GM19099 (cell line): ENCODE results near the gene MVD.

Source experiments
- POLR2A ChIP-seq: IDR thresholded peaks from 3 replicates; pipeline ENCODE4 v1.6.1; 2011; ENCODE audit warnings: low read depth; ENCODE audit not compliant: insufficient read length; ENCODE audit errors: extremely low read depth

Gene MVD

GRCh38 chr16:88662843-88663606 lies at the start of gene MVD:
TSS of gene MVD (minus strand) at chr16:88663091. CDS start at chr16:88663080, 11 bp downstream.
- peak; percentile 88 for TF ChIP-seq POLR2A

GRCh38 chr16:88712362-88712979 lies 49.6 kb upstream of the MVD start:
- TF ChIP-seq POLR2A = no peak

- no peak for TF ChIP-seq POLR2A
These were observed 49.0 kb upstream of the MVD start for GRCh38 chr16:88711750-88712340.

GRCh38 chr16:88710556-88710955 lies 47.7 kb upstream of the MVD start:
- no peak for TF ChIP-seq POLR2A

- TF ChIP-seq POLR2A = no peak
These were observed 44.3 kb upstream of the MVD start for GRCh38 chr16:88706965-88707826.

- peak; percentile 71 for TF ChIP-seq POLR2A
These were observed 43.5 kb upstream of the MVD start, which contains the start of the genes CTU2 and RNF166 for GRCh38 chr16:88706229-88706964. TSS of gene CTU2 (plus strand) at chr16:88706503. CDS start at chr16:88706531, 28 bp downstream. TSS of gene RNF166 (minus strand) at chr16:88706408. CDS start at chr16:88706325, 83 bp downstream.

- TF ChIP-seq POLR2A = no peak
These were observed 42.9 kb upstream of the MVD start for GRCh38 chr16:88705801-88706228.

- TF ChIP-seq POLR2A = no peak
These were observed 42.3 kb upstream of the MVD start for GRCh38 chr16:88705076-88705684.

- no peak for TF ChIP-seq POLR2A
These were observed 40.8 kb upstream of the MVD start for GRCh38 chr16:88703486-88704309.

- TF ChIP-seq POLR2A = no peak
These were observed 39.7 kb upstream of the MVD start for GRCh38 chr16:88702371-88703210.

- TF ChIP-seq POLR2A = no peak
These were observed 38.9 kb upstream of the MVD start for GRCh38 chr16:88701581-88702370.
